ENCODE results near the gene SNU13.
"Not testable (repeated sequence)": the region's sequence is repeated elsewhere in the genome, so short reads cannot be mapped to it uniquely, and the experiment has no call there.

Gene SNU13

GRCh38 chr22:41641854-41642253 lies 46.8 kb downstream of the SNU13 start:
- DNase-seq (ENCODE audit: low read depth), result no peak

GRCh38 chr22:41638748-41639147 lies 49.9 kb downstream of the SNU13 start:
- DNase-seq (ENCODE audit: low read depth), result no peak

- DNase-seq (ENCODE audit: low read depth), result no peak
These were observed 50.5 kb downstream of the SNU13 start for GRCh38 chr22:41638124-41638523.

- DNase-seq (ENCODE audit: low read depth), result not testable (repeated sequence)
These were observed 51.0 kb downstream of the SNU13 start for GRCh38 chr22:41637623-41638022.

- no peak for DNase-seq (ENCODE audit: low read depth)
These were observed 52.2 kb downstream of the SNU13 start for GRCh38 chr22:41636467-41636866.

- DNase-seq (ENCODE audit: low read depth), result not testable (repeated sequence)
These were observed 54.1 kb downstream of the SNU13 start for GRCh38 chr22:41634610-41635009.

- not testable (repeated sequence) for DNase-seq (ENCODE audit: low read depth)
These were observed 57.1 kb downstream of the SNU13 start for GRCh38 chr22:41631615-41632014.

- DNase-seq (ENCODE audit: low read depth), result not testable (repeated sequence)
These were observed 57.6 kb downstream of the SNU13 start for GRCh38 chr22:41631115-41631514.

GRCh38 chr22:41625577-41625976 lies 63.1 kb downstream of the SNU13 start:
- DNase-seq (ENCODE audit: low read depth), result no peak
